ENCODE data around the gene HDAC8. TPM values are rescaled to one million over a fixed set of nuclear protein-coding genes. Genes with fewer than 3 reads are reported as not detected.

Gene HDAC8
- total and polyA plus RNA-seq, 2 donors (not counting 1 experiment from before 2014, with no cell fraction given): 13.3 to 41.9 TPM

- ChIA-PET CTCF (no interaction called here), POLR2A (no interaction called here)
- no peaks in the 10 kb centered on the region for H3K9me3 Mint-ChIP-seq (ENCODE audit: insufficient read depth)
- H3K4me3 ChIP-seq (ENCODE audit: control extremely low read depth in 1 of 5, extremely low read depth in 1 of 5, insufficient read depth in 1 of 5, low read depth in 2 of 5, low read length in 4 of 5): no peak overlapping the region
- no peaks in the 10 kb centered on the region for H3K79me2 ChIP-seq (ENCODE audit: control insufficient read depth, insufficient read depth, low read length)
- no peaks in the 10 kb centered on the region for H4K20me1 ChIP-seq (ENCODE audit: control insufficient read depth, insufficient read depth, low read length, poor library complexity, severe bottlenecking)
- H2AFZ ChIP-seq (ENCODE audit: insufficient read depth, low read depth, low read length, poor library complexity, severe bottlenecking): no peak overlapping the region
- H3K4me1 ChIP-seq (ENCODE audit: control insufficient read depth in 2 of 2, insufficient read depth in 2 of 2, low read length in 2 of 2): peaks cover 8% of the 10 kb centered on the region in 2 donors
- H3K27me3 ChIP-seq (replicated peaks in 1 of 4; ENCODE audit: control extremely low read depth in 1 of 4, control insufficient read depth in 3 of 4, insufficient read depth in 4 of 4, low read length in 3 of 4): peaks cover 0 to 19% (median 6%) of the 10 kb centered on the region in 4 experiments
- no peak overlapping the region for H3K27ac ChIP-seq (ENCODE audit: low read length in 2 of 2)
- TF ChIP-seq EZH2 (IDR thresholded peaks at IDR 0.05; ENCODE audit: borderline replicate concordance, insufficient read depth, low read depth, low read length, poor library complexity, severe bottlenecking) (no peak), CTCF (IDR thresholded peaks at IDR 0.05) (no peak)
- no peaks in the 10 kb centered on the region for H3K9me3 ChIP-seq (ENCODE audit: control extremely low read depth in 1 of 3, control insufficient read depth in 2 of 3, insufficient read depth in 1 of 3, low read length in 2 of 3)
- H3K4me1 Mint-ChIP-seq: peaks cover 6% of the 10 kb centered on the region
- 92% methylated on average over 2 of the region's 4 CpGs for WGBS (ENCODE audit: insufficient coverage)
- no peak overlapping the region for H3K4me3 Mint-ChIP-seq
- no peak overlapping the region for H3K9ac ChIP-seq (ENCODE audit: low read length)
- DNase-seq: no peak
- H3K36me3 ChIP-seq (replicated peaks in 1 of 2; ENCODE audit: control extremely low read depth in 1 of 2, control insufficient read depth in 1 of 2, extremely low read depth in 1 of 2, insufficient read depth in 2 of 2, low read length in 1 of 2): no peaks in the 10 kb centered on the region
- intact Hi-C loops (cut with micrococcal nuclease): no loop called here
- ATAC-seq (ENCODE audit: low read depth): no peak
- no peak overlapping the region for H3K27ac Mint-ChIP-seq
- H3K4me2 ChIP-seq (replicated peaks; ENCODE audit: low read depth, low read length, poor library complexity, severe bottlenecking): no peak overlapping the region
- peaks cover 50% of the 10 kb centered on the region for H3K27me3 Mint-ChIP-seq
Observed at GRCh38 chrX:72299891-72300630, 272.6 kb downstream of the HDAC8 start.

DNA sequence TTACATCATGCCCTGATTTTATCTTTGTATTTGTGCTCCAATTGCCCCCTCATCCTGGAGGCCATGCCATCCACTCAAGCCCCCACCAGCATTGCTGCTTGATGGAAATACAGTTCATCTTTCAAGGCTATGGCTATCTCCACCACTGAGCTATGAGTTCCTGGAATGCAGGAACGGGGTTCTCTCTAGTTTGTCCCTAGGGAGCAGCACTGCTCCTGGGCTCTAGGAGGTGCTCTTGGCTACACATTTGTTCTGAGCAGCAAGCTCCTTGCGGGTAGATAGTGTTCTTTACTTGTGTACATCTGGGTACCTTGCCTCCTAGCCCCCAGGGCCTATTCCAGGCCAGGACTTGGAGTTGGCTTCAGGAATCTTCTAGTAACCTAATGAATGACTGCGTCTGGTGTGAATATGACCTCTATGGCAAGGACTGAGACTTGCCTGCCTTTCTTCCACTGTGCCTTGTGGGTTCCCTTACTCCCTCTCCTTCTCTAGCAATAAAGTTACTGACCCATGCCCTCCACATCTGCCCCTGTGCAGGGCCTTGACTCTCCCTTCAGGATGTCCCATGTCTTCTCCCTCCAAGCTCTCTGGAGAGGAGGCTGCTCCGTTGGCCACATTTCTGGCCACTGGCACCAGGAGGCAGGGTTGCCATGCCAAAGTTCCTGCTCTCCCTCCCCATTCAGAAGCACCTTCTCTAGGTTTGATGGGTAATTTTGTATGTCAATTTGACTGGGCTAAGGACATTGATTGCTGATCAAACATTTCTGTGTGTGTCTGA, 274.5 kb downstream of the HDAC8 start:
- no peak overlapping the region for H3K4me2 ChIP-seq (replicated peaks; ENCODE audit: low read depth, low read length, poor library complexity, severe bottlenecking)
- no peaks in the 10 kb centered on the region for H4K20me1 ChIP-seq (ENCODE audit: control insufficient read depth, insufficient read depth, low read length, poor library complexity, severe bottlenecking)
- ChIA-PET POLR2A (no interaction called here), CTCF (interaction anchor here (1.1 kb wide), 1 partner anchor 21 kb away, joined by 3 read pairs; the partner anchor contains the start of gene RPS4X)
- TF ChIP-seq CTCF (IDR thresholded peaks at IDR 0.05) (no peak), EZH2 (IDR thresholded peaks at IDR 0.05; ENCODE audit: borderline replicate concordance, insufficient read depth, low read depth, low read length, poor library complexity, severe bottlenecking) (no peak)
- intact Hi-C loops (cut with micrococcal nuclease): no loop called here
- no peaks in the 10 kb centered on the region for H3K4me1 ChIP-seq (ENCODE audit: control insufficient read depth in 2 of 2, insufficient read depth in 2 of 2, low read length in 2 of 2)
- peaks cover 0 to 12% (median 4%) of the 10 kb centered on the region in 4 experiments for H3K27me3 ChIP-seq (replicated peaks in 1 of 4; ENCODE audit: control extremely low read depth in 1 of 4, control insufficient read depth in 3 of 4, insufficient read depth in 4 of 4, low read length in 3 of 4)
- no peaks in the 10 kb centered on the region for H3K9me3 ChIP-seq (ENCODE audit: control extremely low read depth in 1 of 3, control insufficient read depth in 2 of 3, insufficient read depth in 1 of 3, low read length in 2 of 3)
- H3K9ac ChIP-seq (ENCODE audit: low read length): no peak overlapping the region
- Mint-ChIP-seq H3K27ac (no peak overlapping the region), H3K4me1 (no peaks in the 10 kb centered on the region), H3K27me3 (peaks cover 44% of the 10 kb centered on the region), H3K4me3 (no peak overlapping the region), H3K9me3 (ENCODE audit: insufficient read depth) (no peaks in the 10 kb centered on the region)
- ATAC-seq (ENCODE audit: low read depth): no peak
- no peaks in the 10 kb centered on the region for H3K79me2 ChIP-seq (ENCODE audit: control insufficient read depth, insufficient read depth, low read length)
- DNase-seq: no peak
- H2AFZ ChIP-seq (ENCODE audit: insufficient read depth, low read depth, low read length, poor library complexity, severe bottlenecking): no peak overlapping the region
- WGBS (ENCODE audit: insufficient coverage): 50% methylated on average over 2 of the region's 4 CpGs
- H3K27ac ChIP-seq (ENCODE audit: low read length in 2 of 2): no peak overlapping the region
- H3K36me3 ChIP-seq (replicated peaks in 1 of 2; ENCODE audit: control extremely low read depth in 1 of 2, control insufficient read depth in 1 of 2, extremely low read depth in 1 of 2, insufficient read depth in 2 of 2, low read length in 1 of 2): no peaks in the 10 kb centered on the region
- no peak overlapping the region for H3K4me3 ChIP-seq (ENCODE audit: control extremely low read depth in 1 of 5, extremely low read depth in 1 of 5, insufficient read depth in 1 of 5, low read depth in 2 of 5, low read length in 4 of 5)

Data from B cell (primary cell).